Keratinocyte (primary cell): ENCODE data around the gene BCHE. TPM values are rescaled to one million over a fixed set of nuclear protein-coding genes. Genes with fewer than 3 reads are reported as not detected.

Experiments used
- DNase-seq: peaks from one replicate; pipeline ENCODE4 v3.0.0-alpha.2; 2011; ENCODE audit warnings: low read depth, missing footprints, low spot score
- FAIRE-seq: peaks from 2 replicates; lab custom pipeline; 2011; peaks lifted over from hg19 to GRCh38; lab: Jason Lieb, UNC
- H2AFZ ChIP-seq: 2 replicates; pipeline ENCODE4 v1.6.0; 2012; ENCODE audit warnings: low read length, control low read depth, inconsistent platforms; ENCODE audit not compliant: control insufficient read depth
- H3K27ac ChIP-seq: 2 replicates; pipeline ENCODE4 v1.5.1; 2011; ENCODE audit warnings: low read length; ENCODE audit not compliant: control insufficient read depth, insufficient read depth
- H3K27me3 ChIP-seq: 3 replicates; pipeline ENCODE4 v1.6.0; 2011; ENCODE audit warnings: low read length; ENCODE audit not compliant: control insufficient read depth, insufficient read depth; ENCODE audit errors: extremely low read depth
- H3K36me3 ChIP-seq, 2 experiments: 2 replicates in 1 of 2; 3 replicates in 1 of 2; pipeline ENCODE4 v1.5.1; 2011; ENCODE audit warnings: low read length in 2 of 2, mild to moderate bottlenecking in 1 of 2; ENCODE audit not compliant: control insufficient read depth in 2 of 2, insufficient read depth in 2 of 2; ENCODE audit errors: extremely low read depth in 1 of 2
- H3K4me1 ChIP-seq: 3 replicates; pipeline ENCODE4 v1.5.1; 2011; ENCODE audit warnings: low read length; ENCODE audit not compliant: control insufficient read depth, insufficient read depth; ENCODE audit errors: extremely low read depth
- H3K4me2 ChIP-seq: 3 replicates; pipeline ENCODE4 v1.6.0; 2011; ENCODE audit warnings: low read depth, low read length; ENCODE audit not compliant: control insufficient read depth, insufficient read depth; ENCODE audit errors: extremely low read depth
- H3K4me3 ChIP-seq, 3 experiments: fragments of 200-600 bp in 1 of 3; sonication (generic) in 1 of 3; 2 replicates in 2 of 3; 3 replicates in 1 of 3; pipeline ENCODE4 v1.5.1; 2011 to 2016; ENCODE audit warnings: low read length in 3 of 3, mild to moderate bottlenecking in 3 of 3, control low read depth in 2 of 3, inconsistent platforms in 1 of 3, low read depth in 1 of 3, mixed read lengths in 1 of 3, mixed run types in 1 of 3, moderate library complexity in 1 of 3; ENCODE audit not compliant: control insufficient read depth in 2 of 3, insufficient read depth in 2 of 3; ENCODE audit errors: extremely low read depth in 1 of 3
- H3K79me2 ChIP-seq: 2 replicates; pipeline ENCODE4 v1.6.0; 2012; ENCODE audit warnings: low read length; ENCODE audit not compliant: control insufficient read depth, insufficient read depth
- H3K9ac ChIP-seq: 3 replicates; pipeline ENCODE4 v1.6.0; 2011; ENCODE audit warnings: low read length; ENCODE audit not compliant: control insufficient read depth, insufficient read depth; ENCODE audit errors: extremely low read depth
- H3K9me1 ChIP-seq: 3 replicates; pipeline ENCODE4 v1.6.0; 2011; ENCODE audit warnings: low read length; ENCODE audit not compliant: control insufficient read depth, insufficient read depth; ENCODE audit errors: extremely low read depth
- H3K9me3 ChIP-seq: 2 replicates; pipeline ENCODE4 v1.5.1; 2012; ENCODE audit warnings: low read depth, low read length; ENCODE audit not compliant: control insufficient read depth
- H4K20me1 ChIP-seq: 3 replicates; pipeline ENCODE4 v1.6.0; 2011; ENCODE audit warnings: low read length; ENCODE audit not compliant: control insufficient read depth, insufficient read depth; ENCODE audit errors: extremely low read depth
- EZH2 ChIP-seq: IDR thresholded peaks from one replicate; pipeline ENCODE4 v1.6.1; 2012; ENCODE audit warnings: inconsistent platforms, mild to moderate bottlenecking, low read length, moderate library complexity
- dilution Hi-C: fragments of 300-500 bp; cut with MboI; formaldehyde crosslinking; loops from one replicate; pipeline ENCODE4 v1.7.0; 2020; ENCODE audit warnings: low sequenced_read_pairs; ENCODE audit not compliant: extremely low pct_ligation_motif_present
- polyA plus RNA-seq, 5 experiments: library from polyadenylated mRNA; depleted of rRNA in 3 of 5; stranded (reverse) in 3 of 5; stranded (forward) in 1 of 5; unstranded in 1 of 5; fragments of >200 nt; gene quantifications; 1 replicate in 1 of 5; 2 replicates in 3 of 5; 3 replicates in 1 of 5; pipeline versions ENCODE4 v1.2.1 to v1.2.3, GENCODE V29; 2011 to 2012; ENCODE audit warnings: missing spikeins in 2 of 5, low read depth in 1 of 5, low replicate concordance in 1 of 5
- TF ChIP-seq, protein P1 (sequence below), 3 experiments: IDR thresholded peaks in 1 of 3; conservative IDR thresholded peaks in 1 of 3; optimal IDR thresholded peaks in 1 of 3; 2 replicates in 2 of 3; 3 replicates in 1 of 3; pipeline versions ENCODE3 to v1.5.1; 2011; ENCODE audit warnings: low read length in 3 of 3, mild to moderate bottlenecking in 3 of 3, moderate library complexity in 2 of 3, control low read depth in 1 of 3, inconsistent platforms in 1 of 3; ENCODE audit not compliant: insufficient read depth in 2 of 3; ENCODE audit errors: extremely low read depth in 1 of 3

BCHE gene
- polyA plus RNA-seq, 1 donor (not counting 4 experiments of a cell fraction or from before 2014, with no cell fraction given) = 2.0 TPM

DNA sequence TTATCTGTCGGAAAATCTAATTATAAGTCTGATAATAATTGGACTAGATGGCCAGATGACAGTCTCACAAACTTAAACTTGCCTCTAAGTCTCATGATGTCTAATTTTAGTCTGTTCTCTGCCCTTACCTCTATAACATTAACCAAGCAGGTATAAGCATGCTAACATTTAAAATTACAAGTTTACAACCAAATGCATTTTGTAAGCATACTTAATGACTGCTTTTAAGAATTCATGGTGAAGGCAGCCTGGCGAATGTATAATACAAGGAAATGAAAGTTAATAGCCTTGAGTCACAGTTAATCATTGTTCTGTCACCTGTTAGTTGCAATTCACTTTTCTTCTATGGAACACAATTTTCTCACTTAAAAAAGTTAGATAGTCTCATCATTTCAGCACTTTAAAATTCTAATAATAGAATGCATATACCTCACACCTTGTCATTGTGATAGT, 16.5 kb downstream of the BCHE start:
- no peaks in the 10 kb centered on the region for H3K9me1 ChIP-seq
- no peak overlapping the region for H3K4me3 ChIP-seq
- no peaks in the 10 kb centered on the region for H3K9me3 ChIP-seq
- TF ChIP-seq, protein P1, sequence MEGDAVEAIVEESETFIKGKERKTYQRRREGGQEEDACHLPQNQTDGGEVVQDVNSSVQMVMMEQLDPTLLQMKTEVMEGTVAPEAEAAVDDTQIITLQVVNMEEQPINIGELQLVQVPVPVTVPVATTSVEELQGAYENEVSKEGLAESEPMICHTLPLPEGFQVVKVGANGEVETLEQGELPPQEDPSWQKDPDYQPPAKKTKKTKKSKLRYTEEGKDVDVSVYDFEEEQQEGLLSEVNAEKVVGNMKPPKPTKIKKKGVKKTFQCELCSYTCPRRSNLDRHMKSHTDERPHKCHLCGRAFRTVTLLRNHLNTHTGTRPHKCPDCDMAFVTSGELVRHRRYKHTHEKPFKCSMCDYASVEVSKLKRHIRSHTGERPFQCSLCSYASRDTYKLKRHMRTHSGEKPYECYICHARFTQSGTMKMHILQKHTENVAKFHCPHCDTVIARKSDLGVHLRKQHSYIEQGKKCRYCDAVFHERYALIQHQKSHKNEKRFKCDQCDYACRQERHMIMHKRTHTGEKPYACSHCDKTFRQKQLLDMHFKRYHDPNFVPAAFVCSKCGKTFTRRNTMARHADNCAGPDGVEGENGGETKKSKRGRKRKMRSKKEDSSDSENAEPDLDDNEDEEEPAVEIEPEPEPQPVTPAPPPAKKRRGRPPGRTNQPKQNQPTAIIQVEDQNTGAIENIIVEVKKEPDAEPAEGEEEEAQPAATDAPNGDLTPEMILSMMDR (optimal IDR thresholded peaks at IDR 0.05 in 1 of 3, IDR thresholded peaks at IDR 0.05 in 1 of 3, conservative IDR thresholded peaks at IDR 0.05 in 1 of 3; ENCODE audit: extremely low read depth in 1 of 3, insufficient read depth in 2 of 3, low read length in 3 of 3) = no peak
- TF ChIP-seq EZH2 = no peak
- no peaks in the 10 kb centered on the region for H3K36me3 ChIP-seq
- H4K20me1 ChIP-seq = no peaks in the 10 kb centered on the region
- no peaks in the 10 kb centered on the region for H3K4me1 ChIP-seq
- H3K79me2 ChIP-seq = no peaks in the 10 kb centered on the region
- H3K9ac ChIP-seq = no peak overlapping the region
- dilution Hi-C loops = no loop called here
- FAIRE-seq (peak; percentile 48), DNase-seq (no peak)
- H2AFZ ChIP-seq = no peak overlapping the region
- H3K27me3 ChIP-seq = no peaks in the 10 kb centered on the region
- H3K27ac ChIP-seq = no peak overlapping the region
- no peak overlapping the region for H3K4me2 ChIP-seq

DNA sequence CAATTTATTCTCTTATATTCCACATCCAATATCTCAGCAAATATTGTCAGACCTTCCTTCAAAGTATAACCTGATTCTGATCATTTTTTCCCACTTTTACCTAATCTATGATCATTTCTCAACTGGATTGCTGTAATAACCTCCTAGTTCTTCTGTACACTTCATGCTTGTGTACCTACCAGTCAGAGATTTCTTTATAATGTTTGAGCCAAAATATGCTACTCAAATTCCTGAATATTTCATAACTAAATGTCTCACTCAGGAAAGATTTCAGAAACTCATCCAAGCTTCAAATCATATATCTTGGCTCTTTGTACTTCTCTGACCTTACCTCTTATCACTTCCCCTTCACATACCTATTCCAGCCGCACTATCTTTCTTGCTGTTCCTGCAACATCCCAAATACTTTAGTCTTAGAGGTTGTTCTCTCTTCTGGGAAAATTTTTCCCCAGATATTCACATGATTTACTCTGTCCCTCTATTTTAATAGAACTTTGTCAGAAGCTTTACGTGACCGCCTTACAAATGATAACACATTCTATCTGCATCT, 20.0 kb downstream of the BCHE start:
- no peaks in the 10 kb centered on the region for H3K4me1 ChIP-seq
- H3K36me3 ChIP-seq = no peaks in the 10 kb centered on the region
- DNase-seq = no peak
- no peak overlapping the region for H2AFZ ChIP-seq
- H3K9me1 ChIP-seq = no peaks in the 10 kb centered on the region
- TF ChIP-seq EZH2 = no peak
- TF ChIP-seq, protein P1 (optimal IDR thresholded peaks at IDR 0.05 in 1 of 3, IDR thresholded peaks at IDR 0.05 in 1 of 3, conservative IDR thresholded peaks at IDR 0.05 in 1 of 3; ENCODE audit: extremely low read depth in 1 of 3, insufficient read depth in 2 of 3, low read length in 3 of 3) = no peak
- H3K9ac ChIP-seq = no peak overlapping the region
- no peak overlapping the region for H3K4me2 ChIP-seq
- no peaks in the 10 kb centered on the region for H3K79me2 ChIP-seq
- H3K4me3 ChIP-seq = no peak overlapping the region
- dilution Hi-C loops = no loop called here
- H3K9me3 ChIP-seq = no peaks in the 10 kb centered on the region
- no peaks in the 10 kb centered on the region for H3K27me3 ChIP-seq
- no peak for FAIRE-seq
- H4K20me1 ChIP-seq = no peaks in the 10 kb centered on the region
- no peak overlapping the region for H3K27ac ChIP-seq
